Upper lobe of right lung (tissue), 1 donor: ENCODE results near the gene ANXA4. TPM values are rescaled to one million over a fixed set of nuclear protein-coding genes. Genes with fewer than 3 reads are reported as not detected.

Source experiments
- ATAC-seq: fragments of 200-7000 bp; cut with Tn5 transposase; one replicate; pipeline ENCODE4 v1.9.1; 2020; ENCODE audit warnings: mild to moderate bottlenecking, moderate library complexity
- DNase-seq: peaks from one replicate; pipeline ENCODE4 v3.0.0-alpha.2; 2020
- H3K27ac ChIP-seq: fragments of 200-600 bp; one replicate; pipeline ENCODE4 v1.8.0; 2022
- H3K27me3 ChIP-seq: fragments of 200-600 bp; one replicate; pipeline ENCODE4 v1.8.0; 2022; ENCODE audit warnings: mild to moderate bottlenecking
- H3K36me3 ChIP-seq: fragments of 200-600 bp; one replicate; pipeline ENCODE4 v1.8.0; 2022
- H3K4me1 ChIP-seq: fragments of 200-600 bp; one replicate; pipeline ENCODE4 v1.8.0; 2022
- H3K4me3 ChIP-seq: fragments of 200-600 bp; one replicate; pipeline ENCODE4 v1.8.0; 2022; ENCODE audit warnings: mild to moderate bottlenecking
- H3K9me3 ChIP-seq: fragments of 200-600 bp; one replicate; pipeline ENCODE4 v1.8.0; 2022
- CTCF ChIP-seq: fragments of 200-600 bp; IDR thresholded peaks from one replicate; pipeline ENCODE4 v1.8.0; 2022; ENCODE audit warnings: antibody characterized with exemption
- intact Hi-C: fragments of 100-400 bp; cut with DNase I; formaldehyde crosslinking; loops from one replicate; pipeline ENCODE4 v1.11.0; 2022
- total RNA-seq: library from RNA; stranded (reverse); fragmentation: NEBNext Ultra II Directional; extraction: Animal tissue kit (Norgen Biotek cat#: 25700); gene quantifications from one replicate; pipeline ENCODE4 v1.2.1, GENCODE V29; 2021
- donor health status: DM: no; HTN: yes; CAD: no; lungs with severe emphysema.

Gene ANXA4
- total RNA-seq, 1 donor from 2014 or later = 181 TPM

DNA sequence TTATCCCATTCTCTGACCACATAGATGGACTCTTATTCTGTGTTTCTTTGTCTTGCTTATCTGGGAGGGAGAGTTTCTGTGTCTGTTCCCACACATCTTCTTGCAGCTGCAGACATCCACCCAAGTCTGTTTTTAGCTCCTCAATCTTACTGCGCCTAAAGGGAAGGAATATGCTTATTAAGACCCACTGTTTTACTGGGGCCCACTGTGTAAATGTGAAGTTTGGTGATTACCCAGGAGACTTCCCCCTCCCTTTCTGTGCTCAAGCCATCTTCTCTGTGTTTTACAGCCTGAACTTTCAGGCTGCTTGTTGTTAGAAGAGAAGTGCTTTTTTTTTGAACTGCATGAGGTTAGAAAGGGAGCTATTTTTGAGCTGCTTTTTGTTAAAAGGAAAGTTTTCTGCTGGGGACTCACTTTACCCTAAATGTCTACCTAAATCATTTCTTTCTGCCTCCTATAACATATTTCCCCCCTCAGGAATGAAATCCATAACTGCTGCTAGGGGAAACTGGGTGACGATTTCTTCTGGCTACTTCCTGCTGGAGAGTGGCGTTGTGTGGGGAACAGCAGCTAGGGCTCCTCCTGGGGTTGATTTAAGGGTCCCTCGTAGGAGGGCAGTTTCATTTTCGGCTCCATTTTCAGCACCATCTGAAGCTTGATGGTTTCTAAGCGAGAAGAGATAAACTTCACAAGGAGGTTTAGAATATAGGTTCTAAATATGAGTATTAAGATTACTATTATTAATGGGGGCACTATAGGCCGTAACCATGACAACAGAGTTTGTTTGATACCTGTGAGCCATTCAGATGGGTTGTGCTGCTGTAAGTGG is 48.1 kb downstream of the ANXA4 start:
- ATAC-seq (no peak), DNase-seq (no peak)
- H3K36me3 ChIP-seq = peaks cover 15% of the 10 kb centered on the region
- peaks cover 5% of the 10 kb centered on the region for H3K4me1 ChIP-seq
- no peaks in the 10 kb centered on the region for H3K9me3 ChIP-seq
- H3K4me3 ChIP-seq = no peak overlapping the region
- peak overlapping the region; percentile 34 for H3K27ac ChIP-seq
- no peak for TF ChIP-seq CTCF
- intact Hi-C loops = no loop called here
- H3K27me3 ChIP-seq = no peaks in the 10 kb centered on the region

DNA sequence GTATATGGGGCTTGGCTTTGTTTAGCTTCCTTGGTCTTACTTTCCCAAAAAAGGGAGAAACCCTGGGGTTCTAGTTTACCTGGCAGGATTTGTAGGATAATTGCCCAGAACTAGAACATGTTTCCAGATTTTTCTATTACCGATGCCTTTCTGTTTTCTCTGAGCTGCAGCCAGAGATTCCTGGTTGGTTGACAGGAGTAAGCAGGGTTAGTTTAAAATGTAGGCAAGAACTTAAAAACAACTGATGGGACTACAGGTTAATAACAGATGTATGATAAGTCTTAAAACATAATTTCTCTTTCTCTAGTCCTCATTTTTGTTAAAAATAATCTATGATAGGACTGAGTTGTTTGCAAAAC is 48.6 kb downstream of the ANXA4 start:
- TF ChIP-seq CTCF = no peak
- no peak for ATAC-seq
- no peak overlapping the region for H3K4me3 ChIP-seq
- H3K4me1 ChIP-seq = peaks cover 5% of the 10 kb centered on the region
- intact Hi-C loops = no loop called here
- DNase-seq = no peak
- H3K36me3 ChIP-seq = peaks cover 15% of the 10 kb centered on the region
- no peaks in the 10 kb centered on the region for H3K27me3 ChIP-seq
- H3K27ac ChIP-seq = peak overlapping the region; percentile 34
- no peaks in the 10 kb centered on the region for H3K9me3 ChIP-seq

- ATAC-seq = no peak
- no peak for TF ChIP-seq CTCF
- Histone ChIP-seq H3K4me3 (no peak overlapping the region), H3K4me1 (peaks cover 5% of the 10 kb centered on the region), H3K27ac (no peak overlapping the region), H3K27me3 (no peaks in the 10 kb centered on the region), H3K9me3 (no peaks in the 10 kb centered on the region), H3K36me3 (peaks cover 12% of the 10 kb centered on the region)
- intact Hi-C loops = no loop called here
- no peak for DNase-seq
Observed at GRCh38 chr2:69791045-69791444, 49.1 kb downstream of the ANXA4 start.

- Histone ChIP-seq H3K36me3 (no peaks in the 10 kb centered on the region), H3K4me1 (peaks cover 11% of the 10 kb centered on the region), H3K27ac (no peak overlapping the region), H3K4me3 (no peak overlapping the region), H3K9me3 (no peaks in the 10 kb centered on the region), H3K27me3 (no peaks in the 10 kb centered on the region)
- DNase-seq = no peak
- intact Hi-C loops = no loop called here
- no peak for TF ChIP-seq CTCF
- ATAC-seq = no peak
Observed at GRCh38 chr2:69796174-69796573, 54.2 kb downstream of the ANXA4 start.

DNA sequence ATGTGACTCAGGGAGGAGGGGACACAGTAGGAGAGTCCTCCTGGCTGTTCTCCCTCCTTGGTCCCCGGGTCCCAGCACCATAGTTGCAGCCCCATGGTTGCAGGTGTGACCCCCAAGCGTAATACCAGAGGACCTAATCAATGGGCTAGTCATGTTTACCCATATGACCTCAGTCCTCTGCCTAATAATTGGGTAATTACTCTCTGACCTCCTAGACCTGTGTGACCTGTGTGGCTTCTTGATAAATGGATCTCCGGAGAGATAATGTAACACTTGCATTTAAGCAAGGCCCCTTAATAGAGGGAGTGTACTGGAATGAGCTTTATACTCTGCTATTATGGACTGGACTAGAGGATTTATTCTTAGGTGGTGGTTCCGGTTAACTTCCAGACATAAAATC is 55.3 kb downstream of the ANXA4 start:
- peaks cover 11% of the 10 kb centered on the region for H3K4me1 ChIP-seq
- no peaks in the 10 kb centered on the region for H3K36me3 ChIP-seq
- H3K27me3 ChIP-seq = no peaks in the 10 kb centered on the region
- no peak overlapping the region for H3K4me3 ChIP-seq
- H3K9me3 ChIP-seq = no peaks in the 10 kb centered on the region
- intact Hi-C loops = no loop called here
- no peak overlapping the region for H3K27ac ChIP-seq
- ATAC-seq (no peak), DNase-seq (no peak)
- TF ChIP-seq CTCF = no peak
